Sigmoid colon (tissue), 7 donors: ENCODE results near the gene RABEP1. TPM values are rescaled to one million over a fixed set of nuclear protein-coding genes. Genes with fewer than 3 reads are reported as not detected.

Source experiments
- DNase-seq: peaks from one replicate; pipeline ENCODE4 v3.0.0-alpha.2; 2019
- H3K27ac ChIP-seq, 4 donors: fragments of 200-600 bp; sonication (generic); one replicate each; pipeline ENCODE4 v1.5.1; 2016 to 2019; ENCODE audit warnings: mild to moderate bottlenecking in 1 of 4
- H3K27me3 ChIP-seq, 3 donors: fragments of 200-600 bp; sonication (generic); one replicate each; pipeline ENCODE4 v1.5.1; 2019; ENCODE audit warnings: mild to moderate bottlenecking in 1 of 3
- H3K36me3 ChIP-seq, 4 donors: fragments of 200-600 bp; sonication (generic); one replicate each; pipeline ENCODE4 v1.5.1; 2016 to 2019
- H3K4me1 ChIP-seq, 4 donors: fragments of 200-600 bp; sonication (generic); one replicate each; pipeline ENCODE4 v1.5.1; 2017 to 2019
- H3K4me3 ChIP-seq, 4 donors: fragments of 200-600 bp; sonication (generic); one replicate each; pipeline ENCODE4 v1.5.1; 2017 to 2019; ENCODE audit warnings: mild to moderate bottlenecking in 2 of 4, moderate library complexity in 1 of 4
- H3K9me3 ChIP-seq, 4 donors: fragments of 200-600 bp in 3 of 4; sonication (generic) in 3 of 4; one replicate each; pipeline versions ENCODE4 v1.5.1 to v1.6.1; 2013 to 2019
- CTCF ChIP-seq, 4 experiments: fragments of 450-650 bp in 3 of 4; fragments of 200-600 bp in 1 of 4; IDR thresholded peaks; one replicate each; pipeline ENCODE4 v1.5.1; 2016 to 2019; ENCODE audit warnings: antibody characterized with exemption in 4 of 4, mild to moderate bottlenecking in 3 of 4, moderate library complexity in 2 of 4
- EP300 ChIP-seq, 4 donors: sonication (generic); formaldehyde crosslinking; IDR thresholded peaks; one replicate each; pipeline ENCODE4 v1.6.1; 2017; ENCODE audit warnings: antibody characterized with exemption in 4 of 4
- POLR2A ChIP-seq, 2 donors: fragments of 450-650 bp; IDR thresholded peaks; one replicate each; pipeline ENCODE4 v1.6.1; 2016; ENCODE audit warnings: antibody characterized with exemption in 2 of 2, mild to moderate bottlenecking in 2 of 2, moderate library complexity in 2 of 2
- POLR2AphosphoS5 ChIP-seq, 4 donors: sonication (generic); formaldehyde crosslinking; IDR thresholded peaks; one replicate each; pipeline ENCODE4 v1.6.1; 2017; ENCODE audit warnings: antibody characterized with exemption in 4 of 4
- WGBS, 2 donors: extraction: QIAGEN DNeasy Blood & Tissue Kit; methylation state at CpG; one replicate each; pipeline ENCODE4 v1.1.7; 2013; 5-methylcytosine and 5-hydroxymethylcytosine counted together
- intact Hi-C: fragments of 100-400 bp; cut with DNase I; formaldehyde crosslinking; loops from one replicate; pipeline ENCODE4 v1.15.1; 2023
- polyA plus RNA-seq, 3 donors: library from polyadenylated mRNA; stranded (reverse); fragments of 200-250 nt; gene quantifications; one replicate each; pipeline ENCODE4 v1.2.3, GENCODE V29; 2013
- total RNA-seq, 4 donors: library from RNA; depleted of rRNA; stranded (reverse); fragments of >200 nt; gene quantifications; one replicate each; pipeline ENCODE4 v1.1.0, GENCODE V29; 2016
- donor health status: healthy with polysubstance abuse.
- donor health status: Bipolar disorder and iron deficiency.
- donor health status: healthy.

RABEP1 gene
- total and polyA plus RNA-seq, 7 donors = 12.7 to 52.9 (median 39.8) TPM

GRCh38 chr17:5309851-5310250, 27.8 kb downstream of the RABEP1 start:
- Histone ChIP-seq H3K27ac (no peak overlapping the region), H3K4me1 (no peaks in the 10 kb centered on the region), H3K36me3 (peaks cover 0 to 14% (median 0%) of the 10 kb centered on the region in 4 donors), H3K27me3 (no peaks in the 10 kb centered on the region), H3K9me3 (no peaks in the 10 kb centered on the region), H3K4me3 (no peak overlapping the region)
- DNase-seq = no peak
- intact Hi-C loops = no loop called here
- TF ChIP-seq POLR2AphosphoS5 (IDR thresholded peaks at IDR 0.05) (no peak), CTCF (IDR thresholded peaks at IDR 0.05) (no peak), EP300 (IDR thresholded peaks at IDR 0.05) (no peak), POLR2A (IDR thresholded peaks at IDR 0.05) (no peak)

GRCh38 chr17:5325851-5326250, 43.8 kb downstream of the RABEP1 start:
- no peak overlapping the region for H3K4me3 ChIP-seq
- H3K27me3 ChIP-seq = no peaks in the 10 kb centered on the region
- 96 to 97% methylated on average over 4 of the region's 4 CpGs for WGBS, 2 donors
- no peak for DNase-seq
- intact Hi-C loops = no loop called here
- H3K36me3 ChIP-seq = peaks cover 0 to 10% (median 0%) of the 10 kb centered on the region in 4 donors
- H3K9me3 ChIP-seq = peaks cover 0 to 5% (median 0%) of the 10 kb centered on the region in 4 donors
- no peak overlapping the region for H3K27ac ChIP-seq
- TF ChIP-seq POLR2AphosphoS5 (IDR thresholded peaks at IDR 0.05) = no peak
- TF ChIP-seq CTCF (IDR thresholded peaks at IDR 0.05) = no peak
- H3K4me1 ChIP-seq = no peaks in the 10 kb centered on the region

GRCh38 chr17:5329784-5330557, 47.9 kb downstream of the RABEP1 start:
- intact Hi-C loops = no loop called here
- Histone ChIP-seq H3K4me3 (no peak overlapping the region), H3K36me3 (peaks cover 0 to 27% (median 5%) of the 10 kb centered on the region in 4 donors), H3K27me3 (no peaks in the 10 kb centered on the region), H3K27ac (no peak overlapping the region), H3K4me1 (no peaks in the 10 kb centered on the region), H3K9me3 (no peaks in the 10 kb centered on the region)
- no peak for DNase-seq
- 37 to 49% methylated on average over 2 of the region's 2 CpGs for WGBS, 2 donors
- TF ChIP-seq POLR2A (IDR thresholded peaks at IDR 0.05) (no peak), CTCF (IDR thresholded peaks at IDR 0.05) (no peak), POLR2AphosphoS5 (IDR thresholded peaks at IDR 0.05) (no peak), EP300 (IDR thresholded peaks at IDR 0.05) (no peak)

GRCh38 chr17:5330981-5331380, 48.9 kb downstream of the RABEP1 start:
- no peaks in the 10 kb centered on the region for H3K9me3 ChIP-seq
- WGBS, 2 donors = 92 to 97% methylated on average over 2 of the region's 2 CpGs
- no peak overlapping the region for H3K27ac ChIP-seq
- DNase-seq = no peak
- peaks cover 0 to 35% (median 5%) of the 10 kb centered on the region in 4 donors for H3K36me3 ChIP-seq
- H3K4me3 ChIP-seq = no peak overlapping the region
- H3K27me3 ChIP-seq = no peaks in the 10 kb centered on the region
- no peaks in the 10 kb centered on the region for H3K4me1 ChIP-seq
- no peak for TF ChIP-seq POLR2AphosphoS5 (IDR thresholded peaks at IDR 0.05)
- TF ChIP-seq POLR2A (IDR thresholded peaks at IDR 0.05) = no peak
- no peak for TF ChIP-seq EP300 (IDR thresholded peaks at IDR 0.05)
- no peak for TF ChIP-seq CTCF (IDR thresholded peaks at IDR 0.05)
- intact Hi-C loops = no loop called here

- intact Hi-C loops = no loop called here
- 93 to 97% methylated on average over 4 of the region's 4 CpGs for WGBS, 2 donors
Measured at GRCh38 chr17:5331506-5331905, 49.4 kb downstream of the RABEP1 start.

More at GRCh38 chr17:5331506-5331905, 49.4 kb downstream of the RABEP1 start:
- peaks cover 0 to 38% (median 5%) of the 10 kb centered on the region in 4 donors for H3K36me3 ChIP-seq
- no peak overlapping the region for H3K4me3 ChIP-seq
- H3K27me3 ChIP-seq = no peaks in the 10 kb centered on the region
- no peak for DNase-seq
- no peaks in the 10 kb centered on the region for H3K9me3 ChIP-seq
- H3K4me1 ChIP-seq = no peaks in the 10 kb centered on the region
- TF ChIP-seq CTCF (IDR thresholded peaks at IDR 0.05) (no peak), POLR2A (IDR thresholded peaks at IDR 0.05) (no peak), POLR2AphosphoS5 (IDR thresholded peaks at IDR 0.05) (no peak), EP300 (IDR thresholded peaks at IDR 0.05) (no peak)
- H3K27ac ChIP-seq = no peak overlapping the region
